Measurements from ENCODE around the gene ARHGAP25. TPM values are rescaled to one million over a fixed set of nuclear protein-coding genes. Genes with fewer than 3 reads are reported as not detected.

Gene ARHGAP25
- total and polyA plus RNA-seq, 4 donors = 17.1 to 43.0 (median 22.6) TPM

DNA sequence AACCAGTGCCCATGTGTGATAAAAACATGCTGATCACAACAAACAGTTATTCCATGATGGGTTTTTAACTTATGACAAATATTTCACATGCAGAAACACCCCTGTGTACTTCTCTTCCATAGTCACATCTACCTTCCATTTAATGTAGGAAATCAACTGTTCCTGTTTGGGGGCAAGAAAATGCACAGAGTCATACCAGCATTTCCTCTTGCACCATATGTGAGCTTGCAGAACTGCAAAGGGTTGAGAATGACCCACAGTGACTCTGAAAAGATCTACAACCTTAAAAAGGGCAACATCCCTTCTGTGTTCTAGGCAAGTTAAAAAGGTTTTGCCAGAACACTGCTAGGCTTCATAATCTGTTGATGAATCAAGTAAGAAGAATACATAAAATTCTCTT is 126.7 kb downstream of the ARHGAP25 start:
- ATAC-seq (ENCODE audit: insufficient read depth, low FRiP score) (no peak), DNase-seq (no peak)
- H3K27me3 ChIP-seq (ENCODE audit: control insufficient read depth in 3 of 3, insufficient read depth in 3 of 3, low read length in 2 of 3) = no peaks in the 10 kb centered on the region
- peaks cover 0 to 7% (median 0%) of the 10 kb centered on the region in 5 donors for H3K4me1 ChIP-seq (ENCODE audit: control insufficient read depth in 5 of 5, insufficient read depth in 5 of 5, low read length in 5 of 5)
- no peak overlapping the region for H3K27ac ChIP-seq (ENCODE audit: low read depth in 1 of 2, low read length in 1 of 2)
- TF ChIP-seq, protein P1, sequence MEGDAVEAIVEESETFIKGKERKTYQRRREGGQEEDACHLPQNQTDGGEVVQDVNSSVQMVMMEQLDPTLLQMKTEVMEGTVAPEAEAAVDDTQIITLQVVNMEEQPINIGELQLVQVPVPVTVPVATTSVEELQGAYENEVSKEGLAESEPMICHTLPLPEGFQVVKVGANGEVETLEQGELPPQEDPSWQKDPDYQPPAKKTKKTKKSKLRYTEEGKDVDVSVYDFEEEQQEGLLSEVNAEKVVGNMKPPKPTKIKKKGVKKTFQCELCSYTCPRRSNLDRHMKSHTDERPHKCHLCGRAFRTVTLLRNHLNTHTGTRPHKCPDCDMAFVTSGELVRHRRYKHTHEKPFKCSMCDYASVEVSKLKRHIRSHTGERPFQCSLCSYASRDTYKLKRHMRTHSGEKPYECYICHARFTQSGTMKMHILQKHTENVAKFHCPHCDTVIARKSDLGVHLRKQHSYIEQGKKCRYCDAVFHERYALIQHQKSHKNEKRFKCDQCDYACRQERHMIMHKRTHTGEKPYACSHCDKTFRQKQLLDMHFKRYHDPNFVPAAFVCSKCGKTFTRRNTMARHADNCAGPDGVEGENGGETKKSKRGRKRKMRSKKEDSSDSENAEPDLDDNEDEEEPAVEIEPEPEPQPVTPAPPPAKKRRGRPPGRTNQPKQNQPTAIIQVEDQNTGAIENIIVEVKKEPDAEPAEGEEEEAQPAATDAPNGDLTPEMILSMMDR (IDR thresholded peaks at IDR 0.05; ENCODE audit: control extremely low read depth, extremely low read depth) = no peak
- H3K9ac ChIP-seq (ENCODE audit: insufficient read depth in 1 of 2, low read length in 2 of 2) = no peak overlapping the region
- H3K9me3 ChIP-seq (ENCODE audit: control insufficient read depth in 4 of 4, insufficient read depth in 3 of 4, low read length in 3 of 4) = no peaks in the 10 kb centered on the region
- no peaks in the 10 kb centered on the region for H3K36me3 ChIP-seq (ENCODE audit: control insufficient read depth in 4 of 4, insufficient read depth in 4 of 4, low read length in 4 of 4)
- no peak overlapping the region for H3K4me3 ChIP-seq

DNA sequence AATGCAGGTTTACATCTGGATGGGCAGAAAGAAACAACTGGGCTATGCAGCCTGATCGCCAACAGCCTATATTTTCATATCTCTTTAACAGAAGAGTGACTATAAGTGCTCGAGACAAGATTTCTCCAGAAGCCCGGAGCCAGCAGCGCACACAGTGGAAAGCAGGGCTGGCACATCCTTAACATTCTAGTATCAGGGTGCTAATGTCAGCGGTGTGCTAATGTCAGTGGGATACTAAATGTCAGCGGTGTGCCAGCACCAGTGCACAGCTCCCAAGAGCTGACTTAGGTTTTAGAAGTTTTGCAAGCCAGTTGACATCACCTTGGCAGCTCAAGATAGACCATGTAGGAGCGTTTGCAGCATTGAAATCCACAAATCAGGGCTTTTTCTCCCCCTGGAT is 128.3 kb downstream of the ARHGAP25 start:
- DNase-seq (no peak), ATAC-seq (ENCODE audit: insufficient read depth, low FRiP score) (no peak)
- no peaks in the 10 kb centered on the region for H3K36me3 ChIP-seq (ENCODE audit: control insufficient read depth in 4 of 4, insufficient read depth in 4 of 4, low read length in 4 of 4)
- WGBS, 2 donors = 75 to 85% methylated on average over 7 of the region's 7 CpGs
- H3K9ac ChIP-seq (ENCODE audit: insufficient read depth in 1 of 2, low read length in 2 of 2) = no peak overlapping the region
- H3K9me3 ChIP-seq (ENCODE audit: control insufficient read depth in 4 of 4, insufficient read depth in 3 of 4, low read length in 3 of 4) = no peaks in the 10 kb centered on the region
- TF ChIP-seq, protein P1 (IDR thresholded peaks at IDR 0.05; ENCODE audit: control extremely low read depth, extremely low read depth) = no peak
- no peak overlapping the region for H3K4me3 ChIP-seq
- H3K4me1 ChIP-seq (ENCODE audit: control insufficient read depth in 5 of 5, insufficient read depth in 5 of 5, low read length in 5 of 5) = peaks cover 0 to 7% (median 0%) of the 10 kb centered on the region in 5 donors
- H3K27me3 ChIP-seq (ENCODE audit: control insufficient read depth in 3 of 3, insufficient read depth in 3 of 3, low read length in 2 of 3) = no peaks in the 10 kb centered on the region
- no peak overlapping the region for H3K27ac ChIP-seq (ENCODE audit: low read depth in 1 of 2, low read length in 1 of 2)

DNA sequence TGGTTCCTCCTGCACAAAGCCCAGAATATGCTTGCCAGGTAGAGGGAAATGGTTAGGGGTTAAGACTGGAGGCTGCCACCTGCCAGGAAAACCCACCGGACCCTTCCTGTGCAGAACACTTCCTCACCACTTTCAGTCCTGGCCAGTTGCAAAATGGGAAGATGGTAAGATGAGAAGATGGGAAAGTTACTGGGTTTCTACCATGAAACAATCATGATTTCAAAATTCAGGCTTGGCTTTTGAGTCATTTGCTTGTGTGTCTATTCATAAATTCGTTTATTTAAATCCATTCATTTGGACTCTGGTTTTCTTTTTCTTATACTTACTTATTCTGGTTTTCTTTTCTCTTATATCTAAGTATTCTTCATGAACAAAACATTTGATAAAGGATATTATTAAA is 129.4 kb downstream of the ARHGAP25 start:
- ATAC-seq (ENCODE audit: insufficient read depth, low FRiP score) = no peak
- no peak for DNase-seq
- TF ChIP-seq, protein P1 (IDR thresholded peaks at IDR 0.05; ENCODE audit: control extremely low read depth, extremely low read depth) = no peak
- Histone ChIP-seq H3K9ac (ENCODE audit: insufficient read depth in 1 of 2, low read length in 2 of 2) (no peak overlapping the region), H3K27ac (ENCODE audit: low read depth in 1 of 2, low read length in 1 of 2) (no peak overlapping the region), H3K36me3 (ENCODE audit: control insufficient read depth in 4 of 4, insufficient read depth in 4 of 4, low read length in 4 of 4) (no peaks in the 10 kb centered on the region), H3K27me3 (ENCODE audit: control insufficient read depth in 3 of 3, insufficient read depth in 3 of 3, low read length in 2 of 3) (no peaks in the 10 kb centered on the region), H3K9me3 (ENCODE audit: control insufficient read depth in 4 of 4, insufficient read depth in 3 of 4, low read length in 3 of 4) (no peaks in the 10 kb centered on the region), H3K4me3 (no peak overlapping the region), H3K4me1 (ENCODE audit: control insufficient read depth in 5 of 5, insufficient read depth in 5 of 5, low read length in 5 of 5) (no peaks in the 10 kb centered on the region)
- 49 to 81% methylated on average over 2 of the region's 2 CpGs for WGBS, 2 donors

DNA sequence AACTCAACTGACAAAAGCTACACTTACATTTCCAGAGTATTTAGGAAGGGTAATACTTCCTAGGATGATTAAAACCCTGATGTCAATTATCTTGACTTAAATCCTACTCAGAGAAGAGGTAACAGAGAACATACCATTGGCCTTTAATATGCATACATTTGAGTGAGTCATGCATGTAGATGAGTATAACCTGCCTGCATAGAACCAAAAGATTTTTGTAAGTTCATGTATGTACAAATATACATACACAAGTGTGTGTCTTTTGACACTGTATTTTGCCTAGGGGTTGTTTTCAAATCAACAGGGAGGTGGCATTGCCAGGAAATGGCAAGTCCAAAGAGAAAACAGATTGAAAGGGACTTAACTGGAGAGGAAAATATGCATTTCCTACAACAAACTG is 130.5 kb downstream of the ARHGAP25 start:
- TF ChIP-seq, protein P1 (IDR thresholded peaks at IDR 0.05; ENCODE audit: control extremely low read depth, extremely low read depth) = no peak
- no peaks in the 10 kb centered on the region for H3K9me3 ChIP-seq (ENCODE audit: control insufficient read depth in 4 of 4, insufficient read depth in 3 of 4, low read length in 3 of 4)
- H3K4me1 ChIP-seq (ENCODE audit: control insufficient read depth in 5 of 5, insufficient read depth in 5 of 5, low read length in 5 of 5) = no peaks in the 10 kb centered on the region
- H3K9ac ChIP-seq (ENCODE audit: insufficient read depth in 1 of 2, low read length in 2 of 2) = no peak overlapping the region
- no peaks in the 10 kb centered on the region for H3K36me3 ChIP-seq (ENCODE audit: control insufficient read depth in 4 of 4, insufficient read depth in 4 of 4, low read length in 4 of 4)
- no peak for DNase-seq
- no peak overlapping the region for H3K4me3 ChIP-seq
- no peaks in the 10 kb centered on the region for H3K27me3 ChIP-seq (ENCODE audit: control insufficient read depth in 3 of 3, insufficient read depth in 3 of 3, low read length in 2 of 3)
- no peak overlapping the region for H3K27ac ChIP-seq (ENCODE audit: low read depth in 1 of 2, low read length in 1 of 2)
- no peak for ATAC-seq (ENCODE audit: insufficient read depth, low FRiP score)

All from lung (tissue), 12 donors.